ENCODE results near the gene TSPEAR.

DNA sequence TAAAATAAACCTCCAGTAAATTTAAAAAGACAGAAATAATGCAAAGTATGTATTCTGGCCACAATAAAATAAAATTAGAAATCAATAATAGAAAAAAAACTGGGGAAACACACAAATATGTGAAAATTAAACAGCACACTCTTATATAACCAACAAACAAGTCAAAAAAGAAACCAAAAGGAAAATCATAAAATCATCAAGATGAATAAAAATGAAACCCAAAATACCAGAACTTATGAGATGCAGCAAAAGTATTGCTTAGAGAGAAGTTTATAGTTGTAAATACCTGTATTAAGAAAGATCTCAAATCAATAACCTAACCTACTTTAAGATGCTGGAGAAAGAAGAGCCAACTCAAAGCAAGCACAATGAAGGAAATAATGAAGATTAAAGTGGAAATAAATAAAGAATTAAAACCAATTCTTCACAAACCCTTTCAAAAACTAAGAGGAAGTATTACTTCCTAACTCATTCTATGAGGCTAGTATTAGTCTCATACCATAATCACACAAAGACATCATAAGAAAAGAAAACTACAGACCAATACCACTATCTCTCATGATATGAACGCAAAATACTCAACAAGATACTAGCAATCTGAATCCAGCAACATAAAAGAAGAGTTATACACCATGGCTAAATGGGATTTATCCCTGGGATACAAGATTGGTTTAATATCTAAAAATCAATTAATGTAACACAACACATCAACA, 146.3 kb downstream of the TSPEAR start:
- TF ChIP-seq, protein P1, sequence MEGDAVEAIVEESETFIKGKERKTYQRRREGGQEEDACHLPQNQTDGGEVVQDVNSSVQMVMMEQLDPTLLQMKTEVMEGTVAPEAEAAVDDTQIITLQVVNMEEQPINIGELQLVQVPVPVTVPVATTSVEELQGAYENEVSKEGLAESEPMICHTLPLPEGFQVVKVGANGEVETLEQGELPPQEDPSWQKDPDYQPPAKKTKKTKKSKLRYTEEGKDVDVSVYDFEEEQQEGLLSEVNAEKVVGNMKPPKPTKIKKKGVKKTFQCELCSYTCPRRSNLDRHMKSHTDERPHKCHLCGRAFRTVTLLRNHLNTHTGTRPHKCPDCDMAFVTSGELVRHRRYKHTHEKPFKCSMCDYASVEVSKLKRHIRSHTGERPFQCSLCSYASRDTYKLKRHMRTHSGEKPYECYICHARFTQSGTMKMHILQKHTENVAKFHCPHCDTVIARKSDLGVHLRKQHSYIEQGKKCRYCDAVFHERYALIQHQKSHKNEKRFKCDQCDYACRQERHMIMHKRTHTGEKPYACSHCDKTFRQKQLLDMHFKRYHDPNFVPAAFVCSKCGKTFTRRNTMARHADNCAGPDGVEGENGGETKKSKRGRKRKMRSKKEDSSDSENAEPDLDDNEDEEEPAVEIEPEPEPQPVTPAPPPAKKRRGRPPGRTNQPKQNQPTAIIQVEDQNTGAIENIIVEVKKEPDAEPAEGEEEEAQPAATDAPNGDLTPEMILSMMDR (IDR thresholded peaks at IDR 0.05): no peak
- TF ChIP-seq ZNF138 (CRISPR knock-in tag; conservative IDR thresholded peaks at IDR 0.05) (no peak), SP1 (CRISPR knock-in tag; conservative IDR thresholded peaks at IDR 0.05) (no peak), RORB (CRISPR knock-in tag; IDR thresholded peaks at IDR 0.05) (no peak), ATF6 (CRISPR knock-in tag; IDR thresholded peaks at IDR 0.05) (no peak), ARID4B (CRISPR knock-in tag; IDR thresholded peaks at IDR 0.05; ENCODE audit: borderline replicate concordance) (no peak), NFE2L1 (CRISPR knock-in tag; IDR thresholded peaks at IDR 0.05) (no peak)
- TF ChIP-seq, protein P2, sequence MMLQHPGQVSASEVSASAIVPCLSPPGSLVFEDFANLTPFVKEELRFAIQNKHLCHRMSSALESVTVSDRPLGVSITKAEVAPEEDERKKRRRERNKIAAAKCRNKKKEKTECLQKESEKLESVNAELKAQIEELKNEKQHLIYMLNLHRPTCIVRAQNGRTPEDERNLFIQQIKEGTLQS (CRISPR knock-in tag; conservative IDR thresholded peaks at IDR 0.05): no peak
- TF ChIP-seq, protein P3, sequence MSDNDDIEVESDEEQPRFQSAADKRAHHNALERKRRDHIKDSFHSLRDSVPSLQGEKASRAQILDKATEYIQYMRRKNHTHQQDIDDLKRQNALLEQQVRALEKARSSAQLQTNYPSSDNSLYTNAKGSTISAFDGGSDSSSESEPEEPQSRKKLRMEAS (CRISPR knock-in tag; IDR thresholded peaks at IDR 0.05): no peak
- TF ChIP-seq, protein P4, sequence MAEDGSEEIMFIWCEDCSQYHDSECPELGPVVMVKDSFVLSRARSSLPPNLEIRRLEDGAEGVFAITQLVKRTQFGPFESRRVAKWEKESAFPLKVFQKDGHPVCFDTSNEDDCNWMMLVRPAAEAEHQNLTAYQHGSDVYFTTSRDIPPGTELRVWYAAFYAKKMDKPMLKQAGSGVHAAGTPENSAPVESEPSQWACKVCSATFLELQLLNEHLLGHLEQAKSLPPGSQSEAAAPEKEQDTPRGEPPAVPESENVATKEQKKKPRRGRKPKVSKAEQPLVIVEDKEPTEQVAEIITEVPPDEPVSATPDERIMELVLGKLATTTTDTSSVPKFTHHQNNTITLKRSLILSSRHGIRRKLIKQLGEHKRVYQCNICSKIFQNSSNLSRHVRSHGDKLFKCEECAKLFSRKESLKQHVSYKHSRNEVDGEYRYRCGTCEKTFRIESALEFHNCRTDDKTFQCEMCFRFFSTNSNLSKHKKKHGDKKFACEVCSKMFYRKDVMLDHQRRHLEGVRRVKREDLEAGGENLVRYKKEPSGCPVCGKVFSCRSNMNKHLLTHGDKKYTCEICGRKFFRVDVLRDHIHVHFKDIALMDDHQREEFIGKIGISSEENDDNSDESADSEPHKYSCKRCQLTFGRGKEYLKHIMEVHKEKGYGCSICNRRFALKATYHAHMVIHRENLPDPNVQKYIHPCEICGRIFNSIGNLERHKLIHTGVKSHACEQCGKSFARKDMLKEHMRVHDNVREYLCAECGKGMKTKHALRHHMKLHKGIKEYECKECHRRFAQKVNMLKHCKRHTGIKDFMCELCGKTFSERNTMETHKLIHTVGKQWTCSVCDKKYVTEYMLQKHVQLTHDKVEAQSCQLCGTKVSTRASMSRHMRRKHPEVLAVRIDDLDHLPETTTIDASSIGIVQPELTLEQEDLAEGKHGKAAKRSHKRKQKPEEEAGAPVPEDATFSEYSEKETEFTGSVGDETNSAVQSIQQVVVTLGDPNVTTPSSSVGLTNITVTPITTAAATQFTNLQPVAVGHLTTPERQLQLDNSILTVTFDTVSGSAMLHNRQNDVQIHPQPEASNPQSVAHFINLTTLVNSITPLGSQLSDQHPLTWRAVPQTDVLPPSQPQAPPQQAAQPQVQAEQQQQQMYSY (CRISPR knock-in tag; IDR thresholded peaks at IDR 0.05): no peak
